ENCODE data around the gene PODXL2.

Gene PODXL2

GRCh38 chr3:127710155-127710941 is 81.4 kb downstream of the PODXL2 start:
- DNase-seq (ENCODE audit: low spot score): no peak

- DNase-seq (ENCODE audit: low spot score): no peak
Observed at GRCh38 chr3:127711021-127711695, 82.2 kb downstream of the PODXL2 start.

GRCh38 chr3:127711896-127712295 is 82.9 kb downstream of the PODXL2 start:
- no peak for DNase-seq (ENCODE audit: low spot score)

- no peak for DNase-seq (ENCODE audit: low spot score)
Observed at GRCh38 chr3:127712461-127712860, 83.5 kb downstream of the PODXL2 start.

GRCh38 chr3:127712881-127713771 is 84.1 kb downstream of the PODXL2 start:
- no peak for DNase-seq (ENCODE audit: low spot score)

- DNase-seq (ENCODE audit: low spot score): no peak
Observed at GRCh38 chr3:127714125-127714571, 85.2 kb downstream of the PODXL2 start.

- no peak for DNase-seq (ENCODE audit: low spot score)
Observed at GRCh38 chr3:127714866-127715265, 85.9 kb downstream of the PODXL2 start.

GRCh38 chr3:127715532-127715931 is 86.5 kb downstream of the PODXL2 start:
- no peak for DNase-seq (ENCODE audit: low spot score)

GRCh38 chr3:127716384-127716783 is 87.4 kb downstream of the PODXL2 start:
- no peak for DNase-seq (ENCODE audit: low spot score)

GRCh38 chr3:127717357-127718244 is 88.6 kb downstream of the PODXL2 start:
- DNase-seq (ENCODE audit: low spot score): no peak

GRCh38 chr3:127718245-127718915 is 89.4 kb downstream of the PODXL2 start:
- no peak for DNase-seq (ENCODE audit: low spot score)

GRCh38 chr3:127718916-127719290 is 89.9 kb downstream of the PODXL2 start:
- no peak for DNase-seq (ENCODE audit: low spot score)

- no peak for DNase-seq (ENCODE audit: low spot score)
Observed at GRCh38 chr3:127719369-127719768, 90.4 kb downstream of the PODXL2 start.

- DNase-seq (ENCODE audit: low spot score): no peak
Observed at GRCh38 chr3:127720161-127720823, 91.3 kb downstream of the PODXL2 start.

GRCh38 chr3:127720985-127721935 is 92.3 kb downstream of the PODXL2 start:
- no peak for DNase-seq (ENCODE audit: low spot score)

GRCh38 chr3:127722091-127722784 is 93.3 kb downstream of the PODXL2 start:
- DNase-seq (ENCODE audit: low spot score): no peak

All from globus pallidus (tissue), 1 donor.